Femur (tissue), 1 donor: Measurements from ENCODE around the gene CNOT4.
"Not testable (repeated sequence)": the region's sequence is repeated elsewhere in the genome, so short reads cannot be mapped to it uniquely, and the experiment has no call there.

Source experiments
- DNase-seq: peaks from one replicate; pipeline ENCODE4 v3.0.0-alpha.2; 2017

The CNOT4 gene

GRCh38 chr7:135359615-135360014 is 150.3 kb downstream of the CNOT4 start:
- DNase-seq: no peak

- no peak for DNase-seq
Observed at GRCh38 chr7:135355377-135356048, 154.4 kb downstream of the CNOT4 start.

GRCh38 chr7:135353832-135354231 is 156.1 kb downstream of the CNOT4 start:
- no peak for DNase-seq

GRCh38 chr7:135352285-135352684 is 157.6 kb downstream of the CNOT4 start:
- no peak for DNase-seq

GRCh38 chr7:135351070-135351469 is 158.8 kb downstream of the CNOT4 start:
- DNase-seq: not testable (repeated sequence)

- DNase-seq: no peak
Observed at GRCh38 chr7:135349746-135350145, 160.2 kb downstream of the CNOT4 start.

- no peak for DNase-seq
Observed at GRCh38 chr7:135348493-135348892, 161.4 kb downstream of the CNOT4 start.

- no peak for DNase-seq
Observed at GRCh38 chr7:135343361-135343760, 166.5 kb downstream of the CNOT4 start.

- no peak for DNase-seq
Observed at GRCh38 chr7:135342887-135343286, 167.0 kb downstream of the CNOT4 start.

- no peak for DNase-seq
Observed at GRCh38 chr7:135341049-135341448, 168.9 kb downstream of the CNOT4 start.

- no peak for DNase-seq
Observed at GRCh38 chr7:135337977-135338550, 171.8 kb downstream of the CNOT4 start.

GRCh38 chr7:135337506-135337905 is 172.4 kb downstream of the CNOT4 start:
- DNase-seq: no peak

GRCh38 chr7:135335628-135336139 is 174.2 kb downstream of the CNOT4 start:
- DNase-seq: peak; percentile 43

- no peak for DNase-seq
Observed at GRCh38 chr7:135334830-135335543, 174.9 kb downstream of the CNOT4 start.

GRCh38 chr7:135333946-135334345 is 176.0 kb downstream of the CNOT4 start:
- DNase-seq: no peak

GRCh38 chr7:135333200-135333599 is 176.7 kb downstream of the CNOT4 start:
- no peak for DNase-seq

GRCh38 chr7:135330088-135330487 is 179.8 kb downstream of the CNOT4 start:
- no peak for DNase-seq

- DNase-seq: no peak
Observed at GRCh38 chr7:135328526-135328925, 181.4 kb downstream of the CNOT4 start.

GRCh38 chr7:135328053-135328452 is 181.8 kb downstream of the CNOT4 start:
- no peak for DNase-seq

GRCh38 chr7:135327458-135327857 is 182.4 kb downstream of the CNOT4 start:
- no peak for DNase-seq

- no peak for DNase-seq
Observed at GRCh38 chr7:135326636-135327280, 183.1 kb downstream of the CNOT4 start.

- DNase-seq: no peak
Observed at GRCh38 chr7:135322571-135323340, 187.1 kb downstream of the CNOT4 start.

GRCh38 chr7:135321556-135321955 is 188.3 kb downstream of the CNOT4 start:
- DNase-seq: no peak
